ENCODE results near the gene SNAI3. TPM values are rescaled to one million over a fixed set of nuclear protein-coding genes. Genes with fewer than 3 reads are reported as not detected.

Gene SNAI3
- total and polyA plus RNA-seq, 4 experiments from 2014 or later = 11.6 to 22.9 (median 14.8) TPM

- no peak overlapping the region for H3K4me3 ChIP-seq (ENCODE audit: low read length in 2 of 2)
- Mint-ChIP-seq H3K36me3 (peaks cover 7 to 29% of the 10 kb centered on the region in 2 donors), H3K9me3 (no peaks in the 10 kb centered on the region), H3K4me3 (no peak overlapping the region), H3K27me3 (no peaks in the 10 kb centered on the region), H3K4me1 (peaks cover 0 to 1% (median 0%) of the 10 kb centered on the region in 4 donors), H3K27ac (no peak overlapping the region)
- H3K27me3 ChIP-seq (ENCODE audit: insufficient read depth, low read length) = no peaks in the 10 kb centered on the region
- no peaks in the 10 kb centered on the region for H3K9me3 ChIP-seq (ENCODE audit: control insufficient read depth in 1 of 2, low read length in 2 of 2)
- H3K4me1 ChIP-seq (ENCODE audit: insufficient read depth, low read length) = no peaks in the 10 kb centered on the region
- intact Hi-C loops (cut with micrococcal nuclease) = no loop called here
- no peak overlapping the region for H3K27ac ChIP-seq (ENCODE audit: low read depth, low read length)
- H3K36me3 ChIP-seq (ENCODE audit: insufficient read depth, low read length) = peaks cover 72% of the 10 kb centered on the region
- ChIA-PET CTCF (ENCODE audit: partially characterized antibody) (no interaction called here), POLR2A (ENCODE audit: partially characterized antibody) (no interaction called here)
- no peak for DNase-seq
Measured at GRCh38 chr16:88725609-88726407, 39.5 kb upstream of the SNAI3 start.

DNA sequence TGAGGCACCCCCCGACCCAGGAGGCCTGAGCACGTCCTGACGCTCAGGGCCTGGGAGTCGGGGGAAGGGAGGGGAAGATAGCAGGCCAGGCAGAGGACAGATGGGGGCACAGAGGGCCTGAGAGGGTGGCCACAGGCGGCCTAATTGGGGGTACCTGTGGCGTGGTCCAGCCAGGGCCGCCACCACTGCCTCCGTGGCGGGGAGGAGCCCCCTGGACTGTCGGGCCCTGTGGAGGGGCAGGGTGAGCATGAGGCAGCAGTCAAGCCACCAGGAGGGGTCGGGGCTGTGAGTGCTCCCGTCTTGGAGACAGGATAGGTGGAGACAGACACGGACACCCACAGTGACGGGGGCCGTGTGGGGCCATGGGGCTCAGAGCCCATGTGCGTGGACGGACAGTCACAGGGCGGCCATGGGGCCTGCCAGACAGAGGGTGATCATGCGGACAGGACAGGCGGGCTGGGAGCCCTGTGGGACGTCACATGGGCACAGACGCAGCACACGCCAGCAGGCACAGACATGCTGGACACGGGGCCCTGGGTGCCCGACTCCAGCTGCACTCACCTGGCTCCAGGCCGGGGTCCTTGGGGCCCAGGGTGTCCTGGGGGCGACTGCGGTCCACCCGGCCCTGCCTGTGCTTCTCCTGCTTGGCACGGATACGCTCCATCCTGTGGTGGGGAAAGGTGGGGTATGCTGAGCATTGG is 38.7 kb upstream of the SNAI3 start:
- no peaks in the 10 kb centered on the region for H3K4me1 Mint-ChIP-seq
- peaks cover 10 to 31% of the 10 kb centered on the region in 2 donors for H3K36me3 Mint-ChIP-seq
- Histone ChIP-seq H3K9me3 (ENCODE audit: control insufficient read depth in 1 of 2, low read length in 2 of 2) (no peaks in the 10 kb centered on the region), H3K27ac (ENCODE audit: low read depth, low read length) (no peak overlapping the region), H3K36me3 (ENCODE audit: insufficient read depth, low read length) (peaks cover 74% of the 10 kb centered on the region), H3K4me3 (ENCODE audit: low read length in 2 of 2) (no peak overlapping the region), H3K4me1 (ENCODE audit: insufficient read depth, low read length) (no peaks in the 10 kb centered on the region), H3K27me3 (ENCODE audit: insufficient read depth, low read length) (no peaks in the 10 kb centered on the region)
- DNase-seq = no peak
- no peaks in the 10 kb centered on the region for H3K9me3 Mint-ChIP-seq
- peak overlapping the region in 2 of 7 donors; percentile 23 to 57 for H3K27ac Mint-ChIP-seq
- intact Hi-C loops (cut with micrococcal nuclease) = no loop called here
- ChIA-PET CTCF (ENCODE audit: partially characterized antibody) (no interaction called here), POLR2A (ENCODE audit: partially characterized antibody) (no interaction called here)
- no peaks in the 10 kb centered on the region for H3K27me3 Mint-ChIP-seq
- no peak overlapping the region for H3K4me3 Mint-ChIP-seq

DNA sequence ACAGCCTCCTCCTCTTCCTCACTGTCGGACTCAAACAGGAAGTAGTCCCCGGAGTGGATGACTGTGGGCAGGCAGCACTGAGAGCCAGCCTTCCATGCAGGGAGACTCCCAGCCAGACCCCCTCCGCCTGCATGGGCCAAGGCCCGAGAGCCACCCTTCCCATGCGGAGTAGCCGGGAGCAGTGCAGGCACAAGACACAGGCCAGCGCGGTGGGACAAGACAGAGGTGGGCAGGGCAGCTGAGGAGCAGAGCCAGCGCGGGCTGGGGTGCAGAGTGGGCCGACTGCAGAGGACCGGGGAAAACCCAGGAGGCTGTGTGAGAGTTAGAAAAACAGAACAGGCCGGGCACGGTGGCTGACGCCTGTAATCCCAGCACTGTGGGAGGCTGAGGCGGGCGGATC is 37.6 kb upstream of the SNAI3 start:
- Histone ChIP-seq H3K27ac (ENCODE audit: low read depth, low read length) (no peak overlapping the region), H3K36me3 (ENCODE audit: insufficient read depth, low read length) (peaks cover 81% of the 10 kb centered on the region), H3K27me3 (ENCODE audit: insufficient read depth, low read length) (no peaks in the 10 kb centered on the region), H3K4me3 (ENCODE audit: low read length in 2 of 2) (no peak overlapping the region), H3K9me3 (ENCODE audit: control insufficient read depth in 1 of 2, low read length in 2 of 2) (no peaks in the 10 kb centered on the region), H3K4me1 (ENCODE audit: insufficient read depth, low read length) (no peaks in the 10 kb centered on the region)
- Mint-ChIP-seq H3K4me3 (no peak overlapping the region), H3K27me3 (no peaks in the 10 kb centered on the region), H3K4me1 (no peaks in the 10 kb centered on the region), H3K9me3 (no peaks in the 10 kb centered on the region), H3K27ac (peak overlapping the region in 1 of 7 donors; percentile 60), H3K36me3 (peaks cover 11 to 37% of the 10 kb centered on the region in 2 donors)
- ChIA-PET POLR2A (ENCODE audit: partially characterized antibody) (no interaction called here), CTCF (ENCODE audit: partially characterized antibody) (interaction anchor here (1.1 kb wide), 1 partner anchor 13 kb away, joined by 3 read pairs; no protein-coding TSS in a partner anchor)
- intact Hi-C loops (cut with micrococcal nuclease) = no loop called here
- DNase-seq = no peak

GRCh38 chr16:88723507-88723887 is 37.2 kb upstream of the SNAI3 start:
- H3K36me3 Mint-ChIP-seq = peaks cover 11 to 41% of the 10 kb centered on the region in 2 donors
- H3K9me3 Mint-ChIP-seq = no peaks in the 10 kb centered on the region
- H3K27ac Mint-ChIP-seq = peak overlapping the region in 1 of 7 donors; percentile 60
- Histone ChIP-seq H3K4me3 (ENCODE audit: low read length in 2 of 2) (no peak overlapping the region), H3K9me3 (ENCODE audit: control insufficient read depth in 1 of 2, low read length in 2 of 2) (no peaks in the 10 kb centered on the region), H3K4me1 (ENCODE audit: insufficient read depth, low read length) (no peaks in the 10 kb centered on the region), H3K27me3 (ENCODE audit: insufficient read depth, low read length) (no peaks in the 10 kb centered on the region), H3K36me3 (ENCODE audit: insufficient read depth, low read length) (peaks cover 85% of the 10 kb centered on the region), H3K27ac (ENCODE audit: low read depth, low read length) (no peak overlapping the region)
- no peaks in the 10 kb centered on the region for H3K27me3 Mint-ChIP-seq
- no peaks in the 10 kb centered on the region for H3K4me1 Mint-ChIP-seq
- ChIA-PET POLR2A (ENCODE audit: partially characterized antibody) (no interaction called here), CTCF (ENCODE audit: partially characterized antibody) (interaction anchor here (1.1 kb wide), 1 partner anchor 13 kb away, joined by 3 read pairs; no protein-coding TSS in a partner anchor)
- intact Hi-C loops (cut with micrococcal nuclease) = no loop called here
- DNase-seq = no peak
- no peak overlapping the region for H3K4me3 Mint-ChIP-seq

GRCh38 chr16:88722784-88723506 is 36.6 kb upstream of the SNAI3 start:
- intact Hi-C loops (cut with micrococcal nuclease) = no loop called here
- ChIA-PET POLR2A (ENCODE audit: partially characterized antibody) (no interaction called here), CTCF (ENCODE audit: partially characterized antibody) (interaction anchor here (1.1 kb wide), 1 partner anchor 14 kb away, joined by 3 read pairs; no protein-coding TSS in a partner anchor)
- no peak overlapping the region for H3K4me3 Mint-ChIP-seq
- H3K36me3 ChIP-seq (ENCODE audit: insufficient read depth, low read length) = peaks cover 89% of the 10 kb centered on the region
- H3K36me3 Mint-ChIP-seq = peaks cover 11 to 46% of the 10 kb centered on the region in 2 donors
- no peaks in the 10 kb centered on the region for H3K9me3 ChIP-seq (ENCODE audit: control insufficient read depth in 1 of 2, low read length in 2 of 2)
- H3K27ac Mint-ChIP-seq = peak overlapping the region in 1 of 7 donors; percentile 12
- no peaks in the 10 kb centered on the region for H3K4me1 ChIP-seq (ENCODE audit: insufficient read depth, low read length)
- H3K9me3 Mint-ChIP-seq = no peaks in the 10 kb centered on the region
- no peak overlapping the region for H3K4me3 ChIP-seq (ENCODE audit: low read length in 2 of 2)
- no peak overlapping the region for H3K27ac ChIP-seq (ENCODE audit: low read depth, low read length)
- H3K4me1 Mint-ChIP-seq = peaks cover 0 to 2% (median 0%) of the 10 kb centered on the region in 4 donors
- no peaks in the 10 kb centered on the region for H3K27me3 ChIP-seq (ENCODE audit: insufficient read depth, low read length)
- H3K27me3 Mint-ChIP-seq = no peaks in the 10 kb centered on the region
- DNase-seq = no peak

DNA sequence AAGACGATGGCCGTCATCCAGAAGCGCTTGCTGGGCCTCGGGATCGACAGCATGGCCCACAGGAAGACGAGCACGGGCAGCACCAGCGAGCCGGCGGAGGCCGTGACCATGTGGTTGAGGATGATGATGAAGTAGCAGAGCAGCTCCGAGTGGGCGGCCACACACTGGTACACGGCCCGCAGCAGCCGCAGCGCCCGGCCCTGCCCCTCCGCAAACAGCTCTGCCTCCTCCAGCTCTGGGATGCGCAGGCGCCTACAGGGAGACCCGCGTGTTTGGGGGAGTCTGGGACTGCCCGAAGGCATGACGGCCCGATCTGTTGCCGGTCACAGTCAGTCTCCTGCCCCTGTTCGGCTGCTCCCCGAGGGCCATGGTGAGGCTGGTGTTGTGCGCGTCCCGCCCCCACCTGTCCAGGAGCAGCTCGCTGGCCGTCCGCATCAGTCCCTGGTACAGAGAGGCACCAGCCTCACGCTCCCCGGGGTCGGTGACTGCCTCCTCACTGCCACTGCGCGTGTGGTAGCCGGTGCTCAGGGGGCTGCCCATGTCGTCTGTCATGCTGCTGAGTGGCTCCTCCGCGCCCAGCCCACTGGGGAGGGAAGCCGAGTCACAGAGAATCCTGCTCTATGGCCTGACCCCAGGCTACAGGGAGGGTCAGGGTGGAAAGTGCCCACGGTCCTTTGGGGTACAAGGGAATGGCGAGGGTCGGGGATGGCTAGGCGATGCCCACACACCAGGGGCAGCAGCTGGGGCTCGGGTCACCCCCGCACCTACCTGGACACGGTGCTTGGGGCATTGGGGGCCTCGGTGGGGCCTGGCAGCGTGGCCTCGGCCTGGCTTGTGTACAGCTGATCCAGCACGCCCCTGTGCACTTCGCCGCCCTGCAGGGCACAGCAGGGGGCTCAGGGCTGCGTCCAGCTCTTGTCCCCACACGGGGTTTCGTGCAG is 35.8 kb upstream of the SNAI3 start:
- Mint-ChIP-seq H3K4me1 (peaks cover 0 to 4% (median 0%) of the 10 kb centered on the region in 4 donors), H3K27ac (peak overlapping the region in 1 of 7 donors; percentile 12), H3K4me3 (no peak overlapping the region)

More for the DNA sequence above, 35.8 kb upstream of the SNAI3 start:
- Histone ChIP-seq H3K4me3 (ENCODE audit: low read length in 2 of 2) (no peak overlapping the region), H3K4me1 (ENCODE audit: insufficient read depth, low read length) (no peaks in the 10 kb centered on the region), H3K36me3 (ENCODE audit: insufficient read depth, low read length) (peaks cover 89% of the 10 kb centered on the region), H3K27ac (ENCODE audit: low read depth, low read length) (no peak overlapping the region), H3K9me3 (ENCODE audit: control insufficient read depth in 1 of 2, low read length in 2 of 2) (no peaks in the 10 kb centered on the region), H3K27me3 (ENCODE audit: insufficient read depth, low read length) (no peaks in the 10 kb centered on the region)
- no peaks in the 10 kb centered on the region for H3K27me3 Mint-ChIP-seq
- no peaks in the 10 kb centered on the region for H3K9me3 Mint-ChIP-seq
- DNase-seq = no peak
- peaks cover 14 to 53% of the 10 kb centered on the region in 2 donors for H3K36me3 Mint-ChIP-seq
- ChIA-PET CTCF (ENCODE audit: partially characterized antibody) (no interaction called here), POLR2A (ENCODE audit: partially characterized antibody) (interaction anchor here (1.5 kb wide), 1 partner anchor 15 kb away, joined by 4 read pairs; no protein-coding TSS in a partner anchor)
- intact Hi-C loops (cut with micrococcal nuclease) = no loop called here

Measured in CD4-positive, alpha-beta memory T cell (primary cell).